Eye (tissue), 1 donor: ENCODE data around the gene AKAP6.
"Not testable (repeated sequence)": the region's sequence is repeated elsewhere in the genome, so short reads cannot be mapped to it uniquely, and the experiment has no call there.

Source experiments
- DNase-seq: peaks from one replicate; pipeline ENCODE4 v3.0.0-alpha.2; 2015

AKAP6 gene

DNA sequence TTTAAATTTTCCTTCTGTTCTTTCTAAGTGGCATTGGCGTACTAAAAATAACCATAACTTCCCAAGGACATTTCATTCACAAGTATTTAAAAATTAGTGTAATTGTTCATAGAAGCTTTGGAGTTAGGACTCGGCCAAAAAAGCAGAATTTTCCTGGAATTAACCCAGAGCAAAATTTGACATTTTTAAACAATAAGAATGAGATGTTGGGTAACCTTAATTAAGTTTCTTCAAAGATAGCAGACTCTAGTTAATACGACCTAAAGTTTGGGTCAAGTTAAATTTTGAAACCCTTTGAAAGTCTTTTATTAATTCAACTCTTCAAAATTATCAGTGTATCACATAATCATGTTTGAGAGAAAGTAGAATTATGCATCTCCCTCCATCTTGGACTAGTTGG lies 118.3 kb downstream of the AKAP6 start:
- no peak for DNase-seq

DNA sequence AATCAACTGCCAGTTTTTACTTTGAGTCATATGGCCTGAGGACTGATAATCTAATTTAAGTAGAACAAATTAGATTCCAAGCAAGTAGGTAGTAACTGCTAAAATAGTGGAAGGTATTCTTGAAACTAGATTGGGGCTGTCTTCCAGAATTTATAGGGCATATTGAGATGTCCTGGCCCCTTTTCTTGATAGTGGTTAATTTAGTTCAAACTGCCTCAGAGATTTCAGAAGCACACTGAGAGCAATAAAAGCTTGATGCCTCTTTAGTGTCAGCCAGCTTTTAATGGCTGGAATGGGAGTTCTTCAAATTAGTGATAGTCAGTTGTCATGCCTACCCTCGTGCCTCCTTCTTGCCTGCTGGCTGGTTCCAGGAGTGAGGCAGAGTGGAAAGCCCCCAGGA lies 120.5 kb downstream of the AKAP6 start:
- no peak for DNase-seq

DNA sequence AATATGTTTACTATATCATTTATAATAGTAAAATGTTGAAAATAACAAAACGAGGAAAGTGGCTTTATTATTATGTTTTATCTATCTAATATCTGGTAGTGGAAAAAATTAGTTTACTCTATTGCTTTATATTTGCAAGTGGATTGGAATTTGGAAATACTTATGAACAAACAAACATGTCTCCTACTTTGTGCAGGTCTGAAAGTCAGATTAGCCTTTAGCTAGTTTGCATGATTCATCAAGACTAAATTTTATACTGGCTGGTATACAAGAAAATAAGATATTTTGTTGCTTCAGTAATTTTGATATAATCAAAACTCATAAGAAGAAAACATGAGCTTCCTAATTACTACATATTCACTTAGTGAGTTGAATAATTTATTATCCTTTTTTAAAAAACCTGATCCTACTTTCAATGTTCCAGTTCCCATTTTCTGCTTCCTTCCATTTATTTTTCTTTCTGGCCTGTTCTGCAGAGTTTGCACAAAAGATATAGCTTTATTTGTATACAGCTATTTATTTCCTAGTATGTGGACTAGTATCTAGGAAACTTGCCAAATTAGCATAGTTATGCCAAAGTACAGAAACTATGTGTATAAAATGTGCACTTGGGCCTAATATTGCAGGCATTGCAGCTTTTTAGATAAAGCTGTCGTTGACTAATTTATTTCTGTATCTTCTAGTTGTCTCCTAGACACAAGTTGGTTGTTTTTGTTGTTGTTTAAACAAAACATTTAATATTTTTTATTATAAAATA lies 122.0 kb downstream of the AKAP6 start:
- DNase-seq, result no peak

DNA sequence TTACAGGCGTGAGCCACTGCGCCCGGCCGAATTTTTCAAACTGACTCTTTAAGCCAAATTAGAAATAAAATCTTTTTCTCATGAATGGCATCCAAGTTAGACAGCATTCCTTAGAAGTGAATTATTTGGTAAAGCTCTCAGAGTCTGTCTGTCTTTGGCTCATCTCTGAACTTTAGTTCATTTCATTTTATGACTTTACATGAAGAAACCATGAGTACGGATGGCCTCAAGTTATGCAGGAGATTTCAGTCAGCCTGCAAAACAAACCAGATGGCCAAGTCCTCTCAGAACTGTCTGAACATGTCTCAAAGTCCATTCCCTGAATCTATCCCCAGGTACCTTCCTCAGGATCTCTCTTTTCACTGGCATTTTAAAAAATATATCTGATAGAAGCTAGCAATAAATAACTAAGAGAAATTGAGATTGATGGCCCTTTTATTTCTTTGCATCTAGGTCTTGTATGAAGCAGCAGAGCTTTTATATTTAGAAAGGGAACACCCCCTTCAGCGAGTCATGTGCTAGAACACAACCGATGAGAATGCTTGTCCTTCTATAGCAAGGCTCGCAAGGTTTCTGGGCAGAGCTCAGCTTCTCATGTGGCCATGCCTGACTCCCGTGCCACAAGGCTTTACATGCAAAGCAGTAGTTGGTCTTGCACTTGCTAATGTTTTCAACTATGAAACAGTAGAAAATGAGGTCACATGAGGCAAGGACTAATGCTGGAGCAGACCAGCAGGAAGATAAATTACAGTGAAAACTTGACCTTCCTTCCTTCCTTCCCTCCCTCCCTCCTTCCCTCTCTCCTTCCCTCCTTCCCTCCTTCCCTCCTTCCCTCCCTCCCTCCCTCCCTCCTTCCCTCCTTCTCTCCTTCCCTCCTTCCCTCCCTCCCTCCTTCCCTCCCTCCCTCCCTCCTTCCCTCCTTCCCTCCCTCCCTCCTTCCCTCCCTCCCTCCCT lies 125.0 kb downstream of the AKAP6 start:
- no peak for DNase-seq

DNA sequence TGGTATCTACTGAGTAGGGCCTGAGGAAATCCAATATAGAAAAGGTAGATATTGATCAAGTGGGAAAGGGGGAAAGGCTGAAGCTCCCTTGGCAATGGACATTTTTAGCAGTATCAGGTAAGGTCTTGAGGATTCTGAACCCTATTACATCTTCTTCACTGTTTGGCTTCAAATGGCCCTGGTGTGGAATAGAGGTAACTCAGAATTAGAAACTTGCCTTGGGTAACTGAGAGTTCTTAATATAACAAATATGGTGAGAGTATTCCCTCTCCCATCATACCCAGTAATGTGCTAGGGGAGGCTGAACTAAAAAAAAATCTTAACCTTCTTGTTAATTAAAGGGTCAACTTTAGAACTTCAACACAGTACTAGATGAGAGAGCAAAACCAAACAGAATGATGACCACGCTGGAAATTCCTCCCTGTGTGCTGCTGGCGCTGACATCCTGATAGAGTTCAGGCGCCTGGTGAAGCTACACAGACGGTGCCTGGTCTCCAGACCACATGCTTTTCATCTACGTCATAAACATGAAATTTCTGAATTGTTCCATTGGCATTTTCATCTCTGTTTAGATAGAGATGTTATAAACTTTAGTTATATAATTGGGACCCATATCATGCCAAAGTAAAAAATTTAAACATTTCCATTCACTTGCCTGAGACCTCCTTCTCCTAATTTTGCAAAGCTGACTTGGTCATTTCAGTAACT lies 128.3 kb downstream of the AKAP6 start:
- DNase-seq, result no peak

DNA sequence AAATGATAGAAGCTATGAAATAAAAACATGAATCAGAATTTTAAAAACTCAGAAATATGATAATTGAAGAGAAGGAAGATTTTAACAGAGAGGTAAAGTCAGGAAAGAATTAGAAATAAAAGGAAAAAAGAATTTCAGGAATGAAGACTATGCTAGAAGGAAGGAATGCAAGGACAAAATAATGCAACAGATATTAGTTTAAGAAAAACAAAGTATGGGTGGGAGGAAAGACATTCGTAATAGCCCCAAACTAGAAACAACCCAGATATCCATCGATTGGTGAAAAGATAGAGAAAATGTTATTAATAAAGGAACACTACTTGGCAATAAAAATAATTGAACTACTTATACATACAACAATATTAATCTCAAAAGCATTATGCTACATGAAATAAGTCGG lies 129.6 kb downstream of the AKAP6 start:
- no peak for DNase-seq

DNA sequence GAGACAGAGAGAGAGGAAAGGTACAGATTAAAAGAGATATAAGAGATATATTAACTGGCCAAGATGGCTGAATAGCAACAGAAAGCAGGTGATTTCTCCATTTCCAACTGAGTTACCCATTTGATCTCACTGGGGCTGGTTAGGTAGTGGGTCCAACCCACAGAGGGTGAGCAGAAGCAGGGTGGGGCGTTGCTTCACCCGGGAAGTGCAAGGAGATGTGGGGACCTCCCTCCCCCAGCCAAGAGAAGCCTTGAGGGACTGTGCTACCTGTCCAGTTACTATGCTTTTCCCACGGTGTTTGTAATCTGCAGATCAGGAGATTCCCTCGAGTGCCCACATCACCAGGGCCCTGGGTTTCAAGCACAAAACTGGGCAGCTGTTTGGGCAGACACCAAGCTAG lies 131.2 kb downstream of the AKAP6 start:
- no peak for DNase-seq

DNA sequence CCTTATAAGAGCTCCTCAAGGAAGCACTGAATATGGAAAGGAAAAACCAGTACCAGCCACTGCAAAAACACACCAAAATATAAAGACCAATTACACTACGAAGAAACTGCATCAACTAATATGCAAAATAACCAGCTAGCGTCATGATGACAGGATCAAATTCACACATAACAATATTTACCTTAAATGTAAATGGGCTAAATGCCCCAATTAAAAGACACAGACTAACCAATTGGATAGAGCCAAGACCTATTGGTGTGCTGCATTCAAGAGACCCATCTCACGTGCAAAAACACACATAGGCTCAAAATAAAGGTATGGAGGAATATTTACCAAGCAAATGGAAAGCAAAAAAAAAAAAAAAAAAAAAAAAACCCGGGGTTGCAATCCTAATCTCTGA lies 133.5 kb downstream of the AKAP6 start:
- DNase-seq, result not testable (repeated sequence)

DNA sequence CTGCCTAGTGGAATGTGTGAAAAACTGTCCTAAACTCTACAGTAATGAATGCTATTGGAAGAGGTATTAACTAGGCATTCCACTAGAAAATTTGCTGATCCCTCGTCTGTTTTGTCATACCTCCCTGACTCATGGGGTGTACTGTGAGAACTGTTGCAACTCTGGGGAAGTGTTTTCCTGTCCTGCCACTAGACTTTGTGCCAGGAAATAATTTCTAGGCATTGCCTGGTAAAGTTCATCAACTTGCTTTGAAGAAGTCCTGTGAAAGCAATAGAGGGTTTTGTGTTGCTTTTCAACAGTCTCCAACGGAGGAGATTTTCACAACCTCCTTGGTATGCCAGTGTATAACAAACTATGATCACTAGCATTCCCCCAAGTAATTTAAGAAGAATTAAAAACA lies 139.9 kb downstream of the AKAP6 start:
- no peak for DNase-seq

DNA sequence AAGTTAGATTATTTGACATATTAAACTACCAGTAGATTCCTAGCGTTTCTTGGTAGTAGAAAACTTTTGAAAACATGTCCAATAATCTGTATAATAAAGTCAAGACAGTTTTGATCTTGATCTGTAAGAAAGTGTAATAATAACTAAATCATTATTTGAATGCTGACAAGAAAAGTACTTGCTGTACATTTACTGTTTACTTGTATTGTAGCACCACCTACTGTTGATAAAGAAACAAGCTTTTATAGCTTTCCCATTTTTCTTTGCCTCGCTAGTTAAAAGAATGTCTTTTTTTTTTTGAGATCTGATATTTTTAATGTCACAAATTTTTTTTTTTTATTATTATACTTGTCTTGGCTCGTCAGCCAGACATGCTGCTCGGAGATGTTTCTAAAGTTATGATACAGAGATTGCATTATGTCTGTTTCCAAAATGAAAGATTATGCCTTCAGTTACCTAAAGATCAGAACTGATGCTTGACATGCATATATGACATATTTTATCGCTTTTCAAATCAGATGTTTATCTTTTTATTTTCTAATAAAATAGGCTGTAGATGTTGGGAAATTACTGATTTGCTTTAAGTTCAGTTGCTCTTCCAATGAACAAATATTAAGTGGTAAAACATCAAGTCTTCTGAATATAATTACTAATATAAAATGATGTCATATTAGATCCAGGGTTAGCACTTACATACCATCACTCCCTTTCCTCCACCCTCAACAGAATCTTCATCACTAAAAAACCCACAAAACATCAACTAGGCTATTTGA lies 140.5 kb downstream of the AKAP6 start:
- peak; percentile 63 for DNase-seq

DNA sequence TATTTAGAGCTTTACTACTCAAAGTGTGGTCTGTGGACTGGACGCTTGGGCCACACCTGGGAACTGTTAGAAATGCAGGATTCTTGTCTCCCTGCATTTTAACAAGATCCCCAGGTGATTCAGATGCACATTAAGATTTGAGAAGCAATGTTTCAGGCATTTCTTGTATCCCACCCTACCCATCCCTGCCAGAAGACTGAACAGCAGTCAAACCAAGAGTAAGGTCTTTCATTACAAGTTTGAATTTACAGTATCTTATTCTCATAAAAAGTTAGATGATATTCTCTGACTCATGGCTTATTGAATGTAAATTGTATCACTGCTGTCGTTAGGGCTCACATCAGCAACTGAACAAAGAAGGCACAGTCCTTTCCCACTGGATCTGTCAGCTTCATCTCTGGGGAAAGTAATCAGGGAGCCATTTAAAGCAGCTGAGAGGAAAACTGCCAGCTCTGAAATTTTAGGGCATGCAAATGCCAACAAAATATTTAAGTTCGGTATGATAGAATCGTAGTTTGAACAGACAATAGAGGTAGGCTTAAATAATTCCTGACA lies 141.1 kb downstream of the AKAP6 start:
- DNase-seq, result peak; percentile 29

DNA sequence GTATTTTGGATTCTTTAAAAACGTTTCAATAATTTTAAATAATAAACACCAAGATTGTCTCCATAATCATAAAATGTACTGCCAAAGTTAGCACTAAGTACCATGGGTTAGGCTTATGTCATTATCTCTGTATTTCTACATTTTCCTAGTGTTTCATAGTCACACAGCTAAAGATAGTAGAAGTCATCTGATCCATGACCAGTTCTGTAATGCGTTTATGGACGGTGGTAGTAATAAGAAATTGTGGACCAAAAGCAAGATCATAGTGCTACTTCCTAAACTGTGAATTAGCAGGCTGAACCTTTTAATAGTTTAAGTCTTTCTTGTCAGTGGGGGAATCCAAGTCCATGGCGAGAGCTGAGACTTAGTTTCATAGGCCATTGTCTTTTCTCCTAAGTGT lies 142.1 kb downstream of the AKAP6 start:
- no peak for DNase-seq

DNA sequence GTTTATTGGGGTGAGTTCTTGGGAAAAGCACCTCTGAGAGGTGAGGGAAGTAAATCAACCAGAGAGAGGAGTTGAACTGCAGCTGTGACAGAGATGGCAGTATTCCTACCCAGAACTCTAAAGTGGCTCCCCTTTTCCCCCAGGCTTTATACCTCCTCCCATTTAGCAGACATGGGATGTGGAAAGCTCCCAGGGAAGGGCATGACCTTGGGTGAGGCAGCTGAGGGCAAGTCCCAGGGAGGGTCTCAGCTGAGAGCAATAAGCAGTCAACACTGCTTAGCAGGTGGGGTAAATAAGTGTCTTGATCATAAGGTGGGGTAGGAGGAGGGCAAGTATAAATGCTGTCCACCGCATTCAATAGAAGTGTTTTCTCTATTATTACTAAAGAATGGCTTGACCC lies 143.0 kb downstream of the AKAP6 start:
- no peak for DNase-seq

DNA sequence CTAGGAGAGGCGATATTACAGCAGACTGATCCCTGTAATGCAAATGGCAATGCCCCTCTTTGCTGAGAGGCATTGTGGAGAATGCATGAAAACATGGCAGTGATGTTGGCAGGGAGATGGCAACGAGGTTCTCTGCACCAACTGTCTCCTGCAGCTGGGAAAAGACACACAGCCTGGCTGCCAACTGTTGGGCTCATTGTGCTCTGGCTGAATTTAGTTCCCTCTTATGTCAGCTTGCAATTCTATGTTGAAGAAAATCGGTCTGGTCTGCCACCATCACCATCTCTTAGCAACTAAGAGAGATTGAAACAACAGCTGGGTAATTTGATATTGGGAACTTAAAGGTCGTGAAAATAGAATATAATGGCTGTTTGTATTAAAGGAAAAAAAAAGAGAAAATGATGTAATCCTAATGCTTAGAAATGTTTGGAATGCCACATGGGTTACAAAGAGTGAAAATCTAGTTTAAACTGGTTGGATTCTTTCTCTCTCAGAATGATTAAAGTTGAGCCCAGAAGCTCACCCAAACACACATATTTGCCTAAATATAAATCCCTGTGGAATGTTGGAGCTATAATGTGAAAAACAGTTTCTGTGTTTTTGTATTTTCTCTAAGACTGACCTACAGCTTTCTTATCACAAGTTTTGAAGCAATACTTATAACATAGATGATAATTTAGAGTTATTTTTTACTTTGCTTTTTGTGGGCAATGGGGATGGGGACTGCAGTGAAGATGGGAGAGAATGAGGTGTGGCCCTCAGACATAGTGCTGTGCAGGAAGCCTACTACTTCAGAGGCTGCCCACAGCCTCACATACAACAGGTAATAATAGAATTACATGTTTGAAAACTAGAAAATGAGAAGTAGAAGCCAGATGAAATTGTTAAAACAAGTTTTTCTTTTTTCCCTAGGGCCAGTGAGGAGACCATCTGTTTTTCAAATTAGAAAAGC lies 143.7 kb downstream of the AKAP6 start:
- peak; percentile 67 for DNase-seq

DNA sequence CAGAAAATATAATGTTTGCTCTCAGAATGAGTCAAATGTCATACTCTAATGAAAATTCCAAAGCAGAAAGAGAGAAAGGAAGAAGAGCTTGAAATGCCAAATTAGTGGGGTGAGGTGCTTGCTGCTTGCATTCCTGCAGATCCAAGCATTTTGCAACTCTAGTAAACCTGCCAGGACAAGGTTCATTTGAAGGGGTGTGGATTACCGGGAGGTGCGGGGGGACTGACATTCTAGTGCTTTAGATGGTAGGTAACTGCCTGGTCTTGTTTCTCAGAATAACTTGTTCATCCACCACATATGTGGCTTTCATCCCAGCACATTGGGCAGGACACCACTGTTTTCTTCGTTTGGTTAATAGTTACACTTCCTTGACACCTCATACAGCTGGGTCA lies 144.4 kb downstream of the AKAP6 start:
- peak; percentile 57 for DNase-seq

DNA sequence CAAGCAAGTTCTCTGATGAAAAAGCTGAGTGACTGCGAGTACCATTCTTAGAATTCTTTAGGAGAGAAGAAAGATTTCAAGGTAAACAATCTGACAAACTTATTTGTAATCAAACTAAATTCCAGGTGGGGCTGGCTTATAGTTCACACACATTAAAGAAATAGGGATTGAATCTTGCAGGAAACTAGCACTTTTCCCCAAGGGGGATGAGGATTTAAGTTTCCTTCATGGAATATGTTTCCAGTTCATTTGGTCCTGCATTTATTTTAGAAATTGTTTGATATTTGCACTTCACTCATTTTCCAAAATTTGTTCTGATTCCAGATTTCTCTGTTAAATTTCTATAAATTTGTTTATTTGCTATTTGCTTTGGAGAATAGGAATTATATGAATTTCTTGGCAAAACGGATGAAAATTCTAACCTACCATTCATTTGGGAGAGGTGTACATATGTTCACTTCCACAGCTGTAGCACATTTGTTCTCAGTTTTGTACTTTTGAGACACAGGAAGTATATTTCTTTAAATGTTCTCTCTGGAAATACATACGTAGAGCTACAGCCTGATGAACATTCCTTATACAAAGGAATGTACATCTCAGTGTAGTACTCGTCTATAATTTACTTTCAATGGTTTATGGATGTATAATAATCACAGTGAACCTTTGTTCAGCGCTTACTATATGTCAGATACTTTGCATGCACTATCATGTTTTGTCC lies 145.5 kb downstream of the AKAP6 start:
- DNase-seq, result no peak

DNA sequence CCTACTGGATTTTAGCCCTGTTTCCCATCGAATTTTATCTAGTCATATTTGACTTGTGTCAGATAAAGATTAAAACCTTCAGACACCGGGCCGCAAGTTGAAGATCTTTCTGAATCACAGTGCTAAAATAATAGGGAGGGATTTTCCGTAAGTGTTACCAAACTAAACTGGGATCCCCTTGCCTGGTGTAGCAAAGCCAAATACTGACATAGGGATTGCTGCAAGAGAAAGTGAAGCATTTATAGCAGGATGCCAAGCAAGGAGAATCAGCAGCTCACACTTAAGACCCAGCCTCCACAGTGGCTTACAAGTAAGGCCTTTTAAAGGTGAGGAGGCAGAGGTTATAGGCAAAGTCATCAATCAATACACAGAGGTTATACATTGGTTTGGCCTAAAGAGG lies 147.4 kb downstream of the AKAP6 start:
- DNase-seq, result no peak

DNA sequence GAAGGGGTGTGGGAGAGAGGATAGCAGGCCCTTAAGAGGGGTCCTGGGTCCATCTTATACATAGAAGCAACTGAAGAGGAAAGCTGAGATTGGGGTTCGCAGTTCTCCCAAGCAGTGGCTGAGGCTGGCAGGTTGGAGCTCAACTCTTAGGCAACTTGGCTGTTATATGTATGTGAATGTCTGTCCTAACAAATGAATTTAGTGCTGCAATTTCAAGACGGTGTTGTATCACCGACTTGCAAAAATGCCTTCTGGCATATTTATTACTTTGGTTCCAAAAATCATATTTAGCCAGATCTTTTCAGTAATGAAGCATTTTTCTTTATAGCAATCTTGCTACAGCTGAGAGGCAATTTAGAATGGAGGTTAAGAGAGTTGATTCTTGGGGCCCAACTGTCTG lies 148.3 kb downstream of the AKAP6 start:
- no peak for DNase-seq

DNA sequence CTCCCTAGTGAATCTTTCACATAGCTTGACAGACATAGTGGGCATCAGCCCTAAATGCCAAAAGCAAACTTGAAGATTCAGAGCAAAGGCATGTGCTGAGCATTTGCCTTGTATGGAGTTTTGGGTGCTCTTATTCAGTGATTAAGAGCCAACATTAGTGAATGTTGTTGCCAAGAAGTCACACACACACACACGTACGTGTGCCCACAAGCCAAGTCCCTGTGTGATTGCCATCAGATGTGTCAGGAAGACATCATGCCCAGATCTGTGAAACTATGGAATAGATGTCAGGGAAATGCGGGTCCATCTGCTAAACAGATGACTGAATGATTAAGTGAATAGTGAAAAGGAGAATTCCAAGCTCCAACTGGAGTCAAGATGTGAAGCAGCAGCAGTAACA lies 149.0 kb downstream of the AKAP6 start:
- DNase-seq, result peak; percentile 27

DNA sequence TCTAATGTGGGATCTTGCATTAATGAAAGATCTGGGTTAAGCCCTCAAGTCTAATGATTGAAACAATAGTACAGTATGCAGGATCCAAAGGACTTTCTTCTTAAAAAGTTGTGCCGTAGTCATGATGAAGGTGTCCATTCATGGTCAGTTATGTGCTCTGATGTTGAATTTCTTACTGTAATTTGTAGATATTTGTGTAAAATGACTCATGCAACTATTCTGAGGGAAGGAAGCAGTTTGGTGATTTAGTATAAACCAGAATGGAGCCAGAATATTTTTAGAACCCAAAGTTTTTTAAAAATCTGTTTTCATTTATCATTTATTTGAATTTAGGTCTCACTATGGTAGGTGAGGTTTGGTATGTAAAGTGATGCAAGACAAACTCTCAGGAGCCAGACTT lies 151.2 kb downstream of the AKAP6 start:
- no peak for DNase-seq

DNA sequence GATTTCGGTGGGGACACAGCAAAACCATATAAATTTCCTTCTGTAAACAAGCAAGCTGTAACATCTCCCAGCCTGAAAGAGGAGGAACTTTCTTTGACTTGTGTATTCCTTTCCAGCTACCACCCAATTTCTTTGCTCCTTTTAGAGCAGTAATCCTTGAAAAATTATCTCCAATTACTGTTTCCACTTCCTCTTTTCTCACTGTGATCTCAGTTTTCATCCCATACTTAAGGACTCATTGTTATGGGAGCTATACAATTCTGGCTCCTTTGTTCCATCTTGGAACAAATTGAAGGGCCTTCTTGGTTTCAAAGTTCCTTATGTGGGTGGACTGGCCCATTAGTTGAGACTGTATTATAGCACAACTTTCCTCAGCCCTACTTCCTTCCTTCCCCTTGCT lies 152.6 kb downstream of the AKAP6 start:
- DNase-seq, result no peak
